ENCODE data around the gene FRMD4A. TPM values are rescaled to one million over a fixed set of nuclear protein-coding genes. Genes with fewer than 3 reads are reported as not detected.
A peak's percentile ranks its signal among the peaks of the same experiment; 100 is the strongest.
"Not testable (repeated sequence)": the region's sequence is repeated elsewhere in the genome, so short reads cannot be mapped to it uniquely, and the experiment has no call there.

Gene FRMD4A
- total and polyA plus RNA-seq, 2 experiments from 2014 or later = 5.4 to 10.3 TPM

DNA sequence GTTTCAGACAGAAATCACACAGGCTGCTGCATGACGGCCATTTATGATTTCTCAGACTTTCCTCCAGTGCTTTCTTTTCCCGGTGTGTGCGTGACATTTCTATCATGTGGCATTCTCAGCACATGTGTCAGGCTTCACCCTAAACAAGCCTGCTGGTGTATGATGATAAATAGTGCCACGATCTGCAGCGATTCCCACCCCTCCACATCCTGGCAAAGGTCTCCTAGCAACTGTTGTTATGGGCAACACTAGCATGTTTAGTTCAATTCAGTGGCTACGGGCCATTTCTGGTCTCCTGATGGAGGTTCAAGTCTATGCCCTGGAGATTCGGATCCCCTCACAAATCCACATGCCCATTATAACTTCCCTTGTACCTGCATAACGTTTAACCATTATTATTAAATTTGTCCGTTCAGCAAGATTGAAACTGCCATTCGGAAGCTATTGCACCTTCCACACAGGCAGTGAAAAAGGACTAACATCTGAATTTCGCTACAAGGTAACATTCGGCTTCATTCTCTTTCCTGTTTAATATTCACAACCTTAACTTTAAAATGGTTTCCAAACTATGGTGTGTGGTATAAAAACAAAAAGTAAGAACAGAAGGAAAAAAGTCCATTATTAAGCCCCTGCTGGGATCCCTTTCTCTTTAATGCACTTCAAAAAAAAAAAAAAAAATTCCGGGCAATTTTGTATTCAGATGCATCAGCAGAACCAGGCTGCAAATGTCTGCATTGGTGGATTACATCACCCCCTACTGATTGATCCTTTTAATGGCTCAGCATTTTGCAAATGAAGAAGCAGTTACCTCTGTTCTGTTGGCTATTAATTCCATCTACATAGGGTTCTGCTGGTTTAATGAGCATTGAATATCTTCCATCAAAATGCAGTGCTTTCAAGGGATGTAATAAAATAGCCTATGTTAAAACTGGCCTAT is 90.2 kb downstream of the FRMD4A start:
- TF ChIP-seq, protein P1, sequence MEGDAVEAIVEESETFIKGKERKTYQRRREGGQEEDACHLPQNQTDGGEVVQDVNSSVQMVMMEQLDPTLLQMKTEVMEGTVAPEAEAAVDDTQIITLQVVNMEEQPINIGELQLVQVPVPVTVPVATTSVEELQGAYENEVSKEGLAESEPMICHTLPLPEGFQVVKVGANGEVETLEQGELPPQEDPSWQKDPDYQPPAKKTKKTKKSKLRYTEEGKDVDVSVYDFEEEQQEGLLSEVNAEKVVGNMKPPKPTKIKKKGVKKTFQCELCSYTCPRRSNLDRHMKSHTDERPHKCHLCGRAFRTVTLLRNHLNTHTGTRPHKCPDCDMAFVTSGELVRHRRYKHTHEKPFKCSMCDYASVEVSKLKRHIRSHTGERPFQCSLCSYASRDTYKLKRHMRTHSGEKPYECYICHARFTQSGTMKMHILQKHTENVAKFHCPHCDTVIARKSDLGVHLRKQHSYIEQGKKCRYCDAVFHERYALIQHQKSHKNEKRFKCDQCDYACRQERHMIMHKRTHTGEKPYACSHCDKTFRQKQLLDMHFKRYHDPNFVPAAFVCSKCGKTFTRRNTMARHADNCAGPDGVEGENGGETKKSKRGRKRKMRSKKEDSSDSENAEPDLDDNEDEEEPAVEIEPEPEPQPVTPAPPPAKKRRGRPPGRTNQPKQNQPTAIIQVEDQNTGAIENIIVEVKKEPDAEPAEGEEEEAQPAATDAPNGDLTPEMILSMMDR (IDR thresholded peaks at IDR 0.05; ENCODE audit: poor library complexity) = peak; percentile 33
- no peak for TF ChIP-seq EZH2phosphoT487 (IDR thresholded peaks at IDR 0.05; ENCODE audit: low read depth, severe bottlenecking, unreplicated experiment)
- no peaks in the 10 kb centered on the region for H4K20me1 ChIP-seq (ENCODE audit: insufficient read depth, poor library complexity, severe bottlenecking)
- no peak overlapping the region for H3K4me3 ChIP-seq
- H3K4me1 ChIP-seq (ENCODE audit: insufficient read depth) = no peaks in the 10 kb centered on the region
- H3K9me3 ChIP-seq (ENCODE audit: low read depth) = no peaks in the 10 kb centered on the region
- no peak overlapping the region for H3K27ac ChIP-seq
- H3K36me3 ChIP-seq (replicated peaks; ENCODE audit: insufficient read depth, low read depth) = no peaks in the 10 kb centered on the region
- no peak overlapping the region for H3K4me2 ChIP-seq
- no peaks in the 10 kb centered on the region for H3K79me2 ChIP-seq
- no peak for DNase-seq (ENCODE audit: low spot score)
- no peaks in the 10 kb centered on the region for H3K27me3 ChIP-seq
- no peaks in the 10 kb centered on the region for H3K9me2 ChIP-seq (replicated peaks; ENCODE audit: insufficient read depth)
- 60% methylated on average over 13 of the region's 13 CpGs for WGBS (ENCODE audit: low lambda C conversion rate, missing lambda C conversion rate)
- H2AFZ ChIP-seq = no peak overlapping the region

- 92% methylated on average over 3 of the region's 3 CpGs for WGBS (ENCODE audit: low lambda C conversion rate, missing lambda C conversion rate)
- H3K4me1 ChIP-seq (ENCODE audit: insufficient read depth); H3K9me2 ChIP-seq (replicated peaks; ENCODE audit: insufficient read depth); H3K4me2 ChIP-seq; H3K9me3 ChIP-seq (ENCODE audit: low read depth); DNase-seq (ENCODE audit: low spot score); H3K27me3 ChIP-seq; H4K20me1 ChIP-seq (ENCODE audit: insufficient read depth, poor library complexity, severe bottlenecking); H3K36me3 ChIP-seq (replicated peaks; ENCODE audit: insufficient read depth, low read depth); H3K79me2 ChIP-seq; H3K27ac ChIP-seq; H3K4me3 ChIP-seq; H2AFZ ChIP-seq: not testable (repeated sequence)
These were observed 92.1 kb downstream of the FRMD4A start for GRCh38 chr10:14238659-14239058.

- WGBS (ENCODE audit: low lambda C conversion rate, missing lambda C conversion rate) = 92% methylated on average over 6 of the region's 6 CpGs
- Histone ChIP-seq H4K20me1 (ENCODE audit: insufficient read depth, poor library complexity, severe bottlenecking) (no peaks in the 10 kb centered on the region), H2AFZ (no peak overlapping the region), H3K27ac (no peak overlapping the region), H3K4me2 (no peak overlapping the region), H3K9me3 (ENCODE audit: low read depth) (no peaks in the 10 kb centered on the region), H3K27me3 (no peaks in the 10 kb centered on the region), H3K4me3 (no peak overlapping the region), H3K4me1 (ENCODE audit: insufficient read depth) (no peaks in the 10 kb centered on the region), H3K36me3 (replicated peaks; ENCODE audit: insufficient read depth, low read depth) (no peaks in the 10 kb centered on the region), H3K79me2 (no peaks in the 10 kb centered on the region), H3K9me2 (replicated peaks; ENCODE audit: insufficient read depth) (no peaks in the 10 kb centered on the region)
- DNase-seq (ENCODE audit: low spot score) = no peak
- TF ChIP-seq EZH2 (IDR thresholded peaks at IDR 0.05; ENCODE audit: borderline replicate concordance) = no peak
- TF ChIP-seq, protein P1 (IDR thresholded peaks at IDR 0.05; ENCODE audit: poor library complexity) = no peak
- no peak for TF ChIP-seq EZH2phosphoT487 (IDR thresholded peaks at IDR 0.05; ENCODE audit: low read depth, severe bottlenecking, unreplicated experiment)
These were observed 94.4 kb downstream of the FRMD4A start for GRCh38 chr10:14236341-14236740.

DNA sequence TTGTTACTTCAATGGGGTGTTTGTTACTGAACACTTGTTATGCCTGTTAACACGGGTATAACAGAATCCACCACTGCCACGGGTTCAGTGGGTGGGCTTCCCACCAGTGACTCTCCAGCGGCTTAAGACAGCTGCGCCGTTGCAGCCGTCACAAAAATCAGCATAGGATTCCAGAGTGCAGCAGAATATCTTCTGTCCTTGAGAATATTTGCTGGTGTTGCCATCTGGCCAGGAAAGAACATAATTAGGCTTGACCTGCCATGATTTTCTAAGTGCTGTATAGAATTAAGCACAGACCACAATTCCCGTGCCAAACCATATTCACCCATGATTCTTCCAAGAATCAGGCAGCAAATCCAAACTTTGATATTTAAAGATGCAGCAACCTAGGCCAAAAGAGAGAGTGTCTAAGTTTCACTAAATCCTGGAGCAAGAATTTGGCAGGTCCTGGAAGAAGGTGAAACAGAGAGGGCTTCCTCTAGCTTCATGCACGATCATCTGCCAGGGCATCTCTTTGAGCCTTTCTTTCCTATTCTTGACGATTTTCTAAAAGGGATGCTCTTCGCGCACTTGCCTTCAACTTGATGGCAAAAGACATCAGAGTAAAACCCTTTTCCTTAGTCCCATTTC is 95.0 kb downstream of the FRMD4A start:
- no peaks in the 10 kb centered on the region for H3K79me2 ChIP-seq
- no peak overlapping the region for H2AFZ ChIP-seq
- WGBS (ENCODE audit: low lambda C conversion rate, missing lambda C conversion rate) = 96% methylated on average over 11 of the region's 11 CpGs
- no peak overlapping the region for H3K4me3 ChIP-seq
- TF ChIP-seq EZH2phosphoT487 (IDR thresholded peaks at IDR 0.05; ENCODE audit: low read depth, severe bottlenecking, unreplicated experiment) (no peak), EZH2 (IDR thresholded peaks at IDR 0.05; ENCODE audit: borderline replicate concordance) (no peak)
- TF ChIP-seq, protein P1 (IDR thresholded peaks at IDR 0.05; ENCODE audit: poor library complexity) = no peak
- DNase-seq (ENCODE audit: low spot score) = no peak
- H3K4me1 ChIP-seq (ENCODE audit: insufficient read depth) = no peaks in the 10 kb centered on the region
- no peaks in the 10 kb centered on the region for H3K27me3 ChIP-seq
- H3K36me3 ChIP-seq (replicated peaks; ENCODE audit: insufficient read depth, low read depth) = no peaks in the 10 kb centered on the region
- H3K9me3 ChIP-seq (ENCODE audit: low read depth) = no peaks in the 10 kb centered on the region
- H3K4me2 ChIP-seq = no peak overlapping the region
- no peak overlapping the region for H3K27ac ChIP-seq
- H3K9me2 ChIP-seq (replicated peaks; ENCODE audit: insufficient read depth) = no peaks in the 10 kb centered on the region
- no peaks in the 10 kb centered on the region for H4K20me1 ChIP-seq (ENCODE audit: insufficient read depth, poor library complexity, severe bottlenecking)

All from hepatocyte (in vitro differentiated cells).